Suprapubic skin (tissue), 4 donors: Measurements from ENCODE around the gene CARHSP1. TPM values are rescaled to one million over a fixed set of nuclear protein-coding genes. Genes with fewer than 3 reads are reported as not detected.
A peak's percentile ranks its signal among the peaks of the same experiment; 100 is the strongest.

Source experiments
- DNase-seq, 2 donors: peaks; one replicate each; pipeline ENCODE4 v3.0.0-alpha.2; 2019; ENCODE audit warnings: low spot score in 2 of 2
- H3K27ac ChIP-seq: fragments of 200-600 bp; sonication (generic); one replicate; pipeline ENCODE4 v1.5.1; 2019
- H3K27me3 ChIP-seq: fragments of 200-600 bp; sonication (generic); one replicate; pipeline ENCODE4 v1.5.1; 2019
- H3K36me3 ChIP-seq: fragments of 200-600 bp; sonication (generic); one replicate; pipeline ENCODE4 v1.5.1; 2019
- H3K4me1 ChIP-seq: fragments of 200-600 bp; sonication (generic); one replicate; pipeline ENCODE4 v1.5.1; 2019
- H3K4me3 ChIP-seq: fragments of 200-600 bp; sonication (generic); one replicate; pipeline ENCODE4 v1.5.1; 2019; ENCODE audit warnings: mild to moderate bottlenecking
- H3K9me3 ChIP-seq: fragments of 200-600 bp; sonication (generic); one replicate; pipeline ENCODE4 v1.5.1; 2019
- EP300 ChIP-seq: sonication (generic); formaldehyde crosslinking; IDR thresholded peaks from one replicate; pipeline ENCODE4 v1.6.1; 2017; ENCODE audit warnings: antibody characterized with exemption
- POLR2A ChIP-seq, 2 donors: fragments of 450-650 bp; IDR thresholded peaks; one replicate each; pipeline ENCODE4 v1.6.1; 2017; ENCODE audit warnings: antibody characterized with exemption in 2 of 2, mild to moderate bottlenecking in 2 of 2, moderate library complexity in 2 of 2
- POLR2AphosphoS5 ChIP-seq, 3 donors: sonication (generic); formaldehyde crosslinking; IDR thresholded peaks; one replicate each; pipeline ENCODE4 v1.6.1; 2017; ENCODE audit warnings: antibody characterized with exemption in 3 of 3
- WGBS: methylation state at CpG from one replicate; pipeline ENCODE4 v1.1.5; 2018; 5-methylcytosine and 5-hydroxymethylcytosine counted together
- total RNA-seq, 4 donors: library from RNA; depleted of rRNA; stranded (reverse); fragments of >200 nt; gene quantifications; one replicate each; pipeline ENCODE4 v1.1.0, GENCODE V29; 2016
- TF ChIP-seq, protein P1 (sequence below), 2 donors: fragments of 200-600 bp in 1 of 2; fragments of 450-650 bp in 1 of 2; sonication (generic) in 1 of 2; IDR thresholded peaks; one replicate each; pipeline ENCODE4 v1.5.1; 2016 to 2019; ENCODE audit warnings: antibody characterized with exemption in 2 of 2, mild to moderate bottlenecking in 1 of 2, moderate library complexity in 1 of 2

The CARHSP1 gene
- total RNA-seq, 4 donors from 2014 or later, result 32.7 to 60.8 (median 41.5) TPM

DNA sequence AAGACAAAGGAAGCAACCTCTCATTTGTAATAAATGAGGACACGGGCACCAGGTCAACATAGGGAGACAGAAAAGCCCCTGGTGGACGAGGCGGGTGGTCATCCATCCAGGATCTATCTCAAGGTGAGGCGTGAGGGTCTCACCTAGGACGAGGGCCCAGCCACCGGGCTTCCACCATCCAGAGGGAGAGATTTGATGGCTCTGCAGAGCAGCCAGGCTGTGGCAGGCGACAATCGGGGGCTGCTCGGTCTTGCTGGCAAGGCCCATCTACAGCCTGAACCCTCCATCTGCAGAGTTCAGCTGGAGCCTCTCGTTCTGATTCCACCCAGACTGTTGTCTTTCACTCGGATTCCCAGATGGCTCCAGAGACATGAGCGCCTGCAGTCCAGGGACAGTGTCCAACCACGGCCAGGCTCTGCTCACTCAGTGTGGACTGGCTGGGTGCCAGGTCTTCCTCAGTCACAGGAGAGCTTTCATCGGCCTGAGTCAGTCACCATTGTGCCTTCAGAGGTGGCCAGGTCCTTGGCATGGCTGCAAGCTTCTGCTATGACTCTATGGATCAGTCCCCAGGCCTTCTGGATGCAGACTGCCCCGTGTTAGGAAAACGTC, 19.2 kb upstream of the CARHSP1 start:
- Histone ChIP-seq H3K9me3 (no peaks in the 10 kb centered on the region), H3K4me3 (no peak overlapping the region), H3K27me3 (peaks cover 6% of the 10 kb centered on the region), H3K27ac (no peak overlapping the region), H3K36me3 (peaks cover 39% of the 10 kb centered on the region), H3K4me1 (peaks cover 18% of the 10 kb centered on the region)
- TF ChIP-seq POLR2A (IDR thresholded peaks at IDR 0.05) (no peak), POLR2AphosphoS5 (IDR thresholded peaks at IDR 0.05) (no peak), EP300 (no peak)
- TF ChIP-seq, protein P1, sequence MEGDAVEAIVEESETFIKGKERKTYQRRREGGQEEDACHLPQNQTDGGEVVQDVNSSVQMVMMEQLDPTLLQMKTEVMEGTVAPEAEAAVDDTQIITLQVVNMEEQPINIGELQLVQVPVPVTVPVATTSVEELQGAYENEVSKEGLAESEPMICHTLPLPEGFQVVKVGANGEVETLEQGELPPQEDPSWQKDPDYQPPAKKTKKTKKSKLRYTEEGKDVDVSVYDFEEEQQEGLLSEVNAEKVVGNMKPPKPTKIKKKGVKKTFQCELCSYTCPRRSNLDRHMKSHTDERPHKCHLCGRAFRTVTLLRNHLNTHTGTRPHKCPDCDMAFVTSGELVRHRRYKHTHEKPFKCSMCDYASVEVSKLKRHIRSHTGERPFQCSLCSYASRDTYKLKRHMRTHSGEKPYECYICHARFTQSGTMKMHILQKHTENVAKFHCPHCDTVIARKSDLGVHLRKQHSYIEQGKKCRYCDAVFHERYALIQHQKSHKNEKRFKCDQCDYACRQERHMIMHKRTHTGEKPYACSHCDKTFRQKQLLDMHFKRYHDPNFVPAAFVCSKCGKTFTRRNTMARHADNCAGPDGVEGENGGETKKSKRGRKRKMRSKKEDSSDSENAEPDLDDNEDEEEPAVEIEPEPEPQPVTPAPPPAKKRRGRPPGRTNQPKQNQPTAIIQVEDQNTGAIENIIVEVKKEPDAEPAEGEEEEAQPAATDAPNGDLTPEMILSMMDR (IDR thresholded peaks at IDR 0.05), result no peak
- 72% methylated on average over 9 of the region's 16 CpGs for WGBS
- DNase-seq, result no peak

DNA sequence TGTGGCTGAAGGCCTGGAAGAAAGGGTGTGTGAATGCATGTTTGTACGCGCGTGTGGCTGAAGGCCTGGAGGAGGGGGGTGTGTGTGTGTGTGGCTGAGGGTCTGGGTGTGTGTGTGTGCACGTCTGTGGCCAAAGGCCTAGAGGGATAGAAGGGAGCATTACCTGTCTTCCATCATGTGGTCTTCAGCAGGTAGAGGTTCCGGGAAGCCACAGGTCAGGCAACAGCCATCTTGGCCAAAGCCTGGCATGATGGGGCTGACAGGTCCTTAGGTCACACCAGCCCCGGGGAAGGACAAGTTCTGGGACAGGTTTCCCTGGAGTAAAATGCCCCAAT, 18.6 kb upstream of the CARHSP1 start:
- no peak overlapping the region for H3K27ac ChIP-seq
- no peak for DNase-seq
- H3K27me3 ChIP-seq, result peaks cover 6% of the 10 kb centered on the region
- H3K4me1 ChIP-seq, result peaks cover 18% of the 10 kb centered on the region
- H3K4me3 ChIP-seq, result no peak overlapping the region
- H3K9me3 ChIP-seq, result no peaks in the 10 kb centered on the region
- 87% methylated on average over 6 of the region's 6 CpGs for WGBS
- TF ChIP-seq, protein P1 (IDR thresholded peaks at IDR 0.05), result no peak
- TF ChIP-seq POLR2A (IDR thresholded peaks at IDR 0.05), result no peak
- TF ChIP-seq POLR2AphosphoS5 (IDR thresholded peaks at IDR 0.05), result no peak
- TF ChIP-seq EP300, result no peak
- peaks cover 32% of the 10 kb centered on the region for H3K36me3 ChIP-seq

DNA sequence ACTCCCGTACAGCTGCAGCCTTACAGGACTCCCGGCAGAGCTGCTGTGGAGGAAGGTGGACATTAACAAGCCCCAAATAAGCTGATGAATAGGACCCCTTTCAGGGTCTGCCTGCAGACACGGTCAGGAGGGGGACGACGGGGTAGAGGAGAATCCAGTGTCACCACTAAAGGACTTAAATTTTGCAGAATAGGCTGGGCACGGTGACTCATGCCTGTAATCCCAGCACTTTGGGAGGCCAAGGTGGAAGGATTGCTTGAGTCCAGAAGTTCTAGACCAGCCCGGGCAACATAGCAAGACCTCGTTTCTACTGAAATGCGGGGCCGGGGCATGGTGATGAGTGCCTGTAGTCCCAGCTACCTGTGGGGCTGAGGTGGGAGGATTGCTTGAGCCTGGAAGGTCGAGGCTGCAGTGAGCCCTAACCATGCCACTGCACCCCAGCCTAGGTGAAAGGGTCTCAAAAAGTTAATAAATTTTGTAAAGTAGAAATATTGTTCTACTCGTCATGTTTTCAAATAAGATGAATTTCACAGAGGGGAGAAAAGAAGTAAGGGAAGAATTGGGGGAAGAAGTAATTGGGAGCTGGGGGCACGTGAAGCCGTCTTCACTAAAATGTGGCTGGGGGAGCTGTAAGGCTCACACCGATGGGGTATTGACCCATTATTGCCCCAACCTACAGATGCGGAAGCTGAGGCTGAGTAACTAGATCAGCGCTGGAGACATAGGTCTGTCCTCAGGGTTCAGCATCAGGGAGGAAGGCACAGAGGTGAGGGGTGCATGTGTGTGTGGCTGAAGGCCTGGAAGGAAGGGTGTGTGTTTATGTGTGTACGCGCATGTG, 18.0 kb upstream of the CARHSP1 start:
- peaks cover 18% of the 10 kb centered on the region for H3K4me1 ChIP-seq
- DNase-seq, result peak in 1 of 2 donors; percentile 39
- H3K36me3 ChIP-seq, result peaks cover 26% of the 10 kb centered on the region
- WGBS, result 64% methylated on average over 19 of the region's 19 CpGs
- TF ChIP-seq EP300, result no peak
- TF ChIP-seq POLR2A (IDR thresholded peaks at IDR 0.05), result no peak
- TF ChIP-seq POLR2AphosphoS5 (IDR thresholded peaks at IDR 0.05), result no peak
- TF ChIP-seq, protein P1 (IDR thresholded peaks at IDR 0.05), result no peak
- H3K4me3 ChIP-seq, result no peak overlapping the region
- H3K27ac ChIP-seq, result no peak overlapping the region
- no peaks in the 10 kb centered on the region for H3K9me3 ChIP-seq
- H3K27me3 ChIP-seq, result peaks cover 6% of the 10 kb centered on the region

DNA sequence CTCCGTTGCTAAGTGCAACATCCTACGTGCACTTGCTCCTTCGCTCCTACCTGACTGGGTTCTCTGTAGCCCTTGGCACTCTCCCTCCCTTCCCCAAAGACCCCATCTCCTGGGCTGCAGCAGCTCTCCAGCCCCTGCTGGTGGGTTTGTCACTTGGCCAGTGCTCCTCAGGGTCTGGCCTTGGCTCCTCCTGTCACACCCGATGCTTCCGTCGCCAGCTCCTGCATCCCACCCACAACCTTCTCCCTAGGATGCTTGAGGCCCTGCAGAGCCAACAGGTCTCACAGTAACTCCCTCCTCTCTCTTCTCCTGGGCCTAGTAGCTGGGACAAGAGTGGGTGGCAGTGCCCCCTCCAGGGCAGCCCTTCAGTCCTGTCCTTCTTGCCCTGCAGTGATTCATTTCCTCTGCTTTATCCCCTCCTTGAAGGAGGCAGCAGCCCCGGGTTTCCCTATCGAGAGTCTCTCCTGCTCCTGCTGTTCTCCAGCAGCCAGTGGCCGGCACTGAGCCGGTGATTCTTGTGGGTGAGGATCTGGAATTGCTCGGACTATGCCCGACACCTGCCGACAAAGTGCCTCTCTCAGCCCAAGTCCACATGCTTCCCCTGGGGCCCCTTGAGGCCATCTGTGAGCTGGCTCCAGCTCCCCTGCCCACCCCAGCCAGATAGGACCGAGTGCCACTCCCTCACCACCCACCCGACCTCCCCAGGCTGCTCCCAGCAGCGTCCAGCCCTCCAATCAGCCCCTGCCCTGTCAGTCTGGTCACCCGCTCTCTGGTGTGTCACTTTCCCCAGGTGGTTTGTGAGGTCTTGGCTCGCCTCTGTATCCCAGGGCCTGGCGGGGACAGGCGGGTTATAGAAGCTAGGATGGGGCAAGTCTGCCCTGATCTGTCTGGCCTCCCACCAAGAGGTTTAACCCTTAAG, 17.1 kb upstream of the CARHSP1 start:
- H3K27ac ChIP-seq, result no peak overlapping the region
- peaks cover 6% of the 10 kb centered on the region for H3K27me3 ChIP-seq
- 10% methylated on average over 16 of the region's 20 CpGs for WGBS
- H3K4me1 ChIP-seq, result peaks cover 18% of the 10 kb centered on the region
- no peaks in the 10 kb centered on the region for H3K9me3 ChIP-seq
- DNase-seq, result peak in 1 of 2 donors; percentile 59
- H3K36me3 ChIP-seq, result peaks cover 17% of the 10 kb centered on the region
- no peak overlapping the region for H3K4me3 ChIP-seq
- TF ChIP-seq, protein P1 (IDR thresholded peaks at IDR 0.05), result no peak
- TF ChIP-seq POLR2AphosphoS5 (IDR thresholded peaks at IDR 0.05) (no peak), POLR2A (IDR thresholded peaks at IDR 0.05) (no peak), EP300 (no peak)
